Middle frontal gyrus (tissue), 1 donor: Measurements from ENCODE around the gene IWS1.

Source experiments
- DNase-seq: peaks from one replicate; pipeline ENCODE4 v3.0.0-alpha.2; 2015; ENCODE audit warnings: low spot score; ENCODE audit errors: extremely low spot score

IWS1 gene

DNA sequence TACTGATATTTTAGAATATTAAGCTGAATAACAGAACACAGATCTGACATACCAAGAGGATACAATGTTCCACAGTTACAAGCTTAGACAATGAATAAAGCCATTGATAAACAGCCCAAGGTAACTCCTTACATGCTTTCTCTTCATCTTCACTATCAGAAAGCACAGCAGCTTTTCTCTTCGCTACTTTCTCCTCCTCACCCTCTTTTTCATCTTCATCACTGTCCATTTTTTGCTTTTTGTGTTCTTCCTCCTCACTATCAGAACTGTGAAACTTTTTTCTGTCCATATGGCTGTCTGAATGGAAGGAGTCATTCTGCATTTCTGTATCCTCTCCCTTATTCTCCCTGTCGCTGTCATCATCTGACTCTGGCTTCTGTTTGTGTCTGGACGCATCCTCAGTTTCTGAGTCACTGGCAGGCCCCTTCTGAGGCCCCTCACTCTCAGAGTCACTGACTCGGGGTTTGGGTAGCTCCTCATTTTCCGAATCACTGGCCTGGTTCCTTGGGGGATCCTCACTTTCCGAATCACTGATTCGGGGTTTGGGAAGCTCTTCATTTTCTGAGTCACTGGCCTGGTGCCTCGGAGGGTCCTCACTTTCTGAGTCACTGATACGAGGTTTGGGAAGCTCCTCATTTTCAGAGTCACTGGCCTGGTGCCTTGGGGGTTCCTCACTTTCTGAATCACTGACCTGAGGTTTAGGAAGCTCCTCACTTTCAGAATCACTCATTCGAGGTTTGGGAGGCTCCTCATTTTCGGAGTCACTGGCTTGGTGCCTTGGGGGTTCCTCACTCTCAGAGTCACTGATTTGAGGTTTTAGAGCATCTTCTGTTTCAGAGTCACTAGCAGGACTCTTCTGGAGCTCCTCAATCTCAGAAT is 21.5 kb downstream of the IWS1 start:
- DNase-seq: no peak

DNA sequence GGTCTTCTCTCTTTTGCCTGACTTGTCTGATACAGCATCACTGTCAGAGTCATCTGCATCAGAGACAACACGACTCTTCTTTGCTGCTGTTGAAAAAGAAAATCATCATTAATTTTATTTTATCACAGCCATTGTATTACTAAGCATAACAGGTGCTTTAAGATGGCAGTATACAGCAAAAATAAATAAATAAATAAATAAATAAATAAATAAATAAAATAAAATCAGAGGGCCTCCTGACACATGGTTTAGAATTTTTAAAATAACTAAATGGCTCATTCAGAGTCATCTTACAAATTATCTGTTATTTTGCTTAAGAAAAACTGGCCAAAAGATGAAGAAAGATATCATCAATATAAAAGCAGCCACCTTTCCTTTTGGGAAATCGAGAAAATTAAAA is 22.8 kb downstream of the IWS1 start:
- DNase-seq: no peak

DNA sequence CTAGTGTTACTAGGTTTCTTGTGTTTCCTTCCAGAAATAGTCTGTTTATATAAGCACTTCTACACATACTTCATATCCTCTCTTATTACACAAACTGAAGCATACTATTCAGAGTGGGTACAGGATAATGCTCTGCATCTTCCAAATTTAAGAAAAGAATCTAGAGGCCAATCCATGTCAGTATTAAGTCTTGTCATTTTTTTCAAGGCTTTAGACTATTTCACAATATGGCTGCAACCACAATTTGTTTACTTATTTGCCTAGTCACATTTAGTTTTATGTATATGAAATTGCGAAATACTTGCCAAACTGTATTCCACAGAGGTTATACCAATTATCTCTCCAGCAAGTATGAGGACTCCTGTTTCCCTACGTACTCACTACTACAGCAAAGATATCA is 27.9 kb downstream of the IWS1 start:
- no peak for DNase-seq

DNA sequence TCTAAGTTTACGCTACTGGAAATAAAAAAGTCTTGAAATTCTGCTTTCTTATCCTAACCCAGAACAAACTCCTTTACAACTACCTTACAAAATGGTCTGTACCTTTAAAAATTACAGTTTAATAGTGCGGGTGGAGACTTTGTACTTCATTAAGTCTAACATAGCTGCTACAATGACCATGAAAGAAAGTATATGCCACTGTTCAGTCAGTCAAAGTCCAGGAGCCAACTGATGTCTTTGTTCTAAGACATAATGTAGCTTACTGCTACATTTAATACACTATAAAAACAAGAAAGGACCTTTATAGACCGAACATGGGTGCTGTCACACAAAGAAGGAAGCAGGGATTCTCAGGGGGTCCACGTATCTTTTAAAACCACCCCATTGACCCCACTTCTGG is 36.0 kb downstream of the IWS1 start:
- no peak for DNase-seq

DNA sequence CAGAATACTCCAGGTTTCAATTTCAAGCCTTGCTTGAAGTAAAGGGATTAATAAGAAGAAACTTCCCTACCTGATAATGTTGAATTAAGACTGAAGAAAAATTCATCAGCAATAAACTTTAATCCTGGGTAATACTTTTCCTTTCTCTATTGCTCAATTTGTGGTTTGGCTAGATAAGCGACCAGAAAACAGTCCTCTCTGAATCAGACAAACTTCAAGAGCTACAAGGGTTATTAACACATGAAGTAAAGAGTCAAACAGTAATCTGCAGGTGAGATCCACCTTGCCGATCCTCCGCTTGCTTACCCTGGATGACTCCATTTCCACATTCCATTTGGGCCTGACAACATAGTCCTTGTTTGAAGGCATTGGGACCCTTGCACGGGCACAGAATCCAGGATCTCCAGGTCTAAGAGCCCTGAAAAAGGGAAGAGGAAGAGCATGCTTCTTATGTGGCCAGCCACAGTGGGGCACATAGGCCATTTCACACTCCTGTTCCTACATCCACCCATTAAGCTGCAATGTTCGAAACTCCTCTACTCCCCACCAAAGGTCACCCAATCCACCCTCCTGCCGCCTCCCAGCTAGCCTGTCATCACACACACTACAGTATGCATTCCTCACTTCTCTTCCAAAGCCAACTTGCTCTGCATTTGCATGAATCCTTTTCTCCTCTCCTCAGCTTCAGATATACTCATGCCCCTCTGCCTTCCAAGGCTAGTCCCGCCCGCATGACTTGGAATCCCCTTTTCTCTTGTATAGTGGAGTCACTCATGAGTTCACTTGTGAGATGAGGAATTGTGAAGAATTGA is 39.8 kb downstream of the IWS1 start:
- DNase-seq: no peak

DNA sequence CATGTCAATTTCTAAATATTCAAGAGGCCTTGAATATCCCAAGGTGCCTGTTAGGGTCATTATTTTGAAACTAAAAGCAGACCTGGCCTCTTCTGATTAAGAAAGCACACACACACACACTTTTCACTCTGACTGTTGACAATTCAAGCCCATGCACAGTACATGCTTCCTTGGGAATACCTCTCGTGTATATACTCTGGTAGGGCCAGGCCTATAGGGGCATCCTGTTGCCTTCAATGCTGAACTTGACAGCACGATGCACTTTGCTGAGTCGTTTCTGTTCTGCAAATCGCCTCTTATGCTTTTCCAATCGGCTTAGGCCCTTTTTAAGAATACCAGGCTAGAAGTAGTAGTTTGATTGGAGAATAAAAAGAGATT is 40.6 kb downstream of the IWS1 start:
- DNase-seq: no peak

DNA sequence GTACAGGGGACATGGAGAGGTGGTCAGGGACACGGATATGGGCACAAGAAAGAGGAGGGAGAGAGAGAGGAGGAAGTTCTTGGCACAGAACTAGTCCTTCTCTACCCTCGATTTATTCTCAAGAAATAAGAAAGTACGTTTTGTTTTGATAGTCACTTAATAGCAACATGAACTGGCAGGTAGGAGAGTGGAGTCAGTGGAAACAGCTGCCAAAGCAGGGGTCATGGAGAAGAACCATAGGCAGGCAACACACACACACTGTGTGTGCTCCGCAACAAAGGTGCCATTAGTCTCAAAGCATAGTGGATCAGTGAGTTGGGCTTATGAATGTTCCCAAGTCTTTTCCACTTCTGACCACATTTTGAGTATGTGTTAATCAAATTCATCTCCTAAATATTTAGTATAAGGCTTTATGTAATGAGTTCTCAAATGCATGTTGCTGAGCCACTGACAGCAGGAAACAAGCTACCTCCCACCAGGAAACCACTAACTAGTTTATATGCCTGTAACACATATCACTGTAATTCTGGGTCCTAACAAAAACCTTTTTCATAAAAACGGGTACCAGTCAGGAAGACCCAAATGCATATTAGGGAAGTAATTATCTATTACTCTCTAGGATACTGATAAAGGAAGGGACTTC is 41.1 kb downstream of the IWS1 start:
- DNase-seq: no peak

- no peak for DNase-seq
Observed at GRCh38 chr2:127482031-127482430, 44.3 kb downstream of the IWS1 start.

DNA sequence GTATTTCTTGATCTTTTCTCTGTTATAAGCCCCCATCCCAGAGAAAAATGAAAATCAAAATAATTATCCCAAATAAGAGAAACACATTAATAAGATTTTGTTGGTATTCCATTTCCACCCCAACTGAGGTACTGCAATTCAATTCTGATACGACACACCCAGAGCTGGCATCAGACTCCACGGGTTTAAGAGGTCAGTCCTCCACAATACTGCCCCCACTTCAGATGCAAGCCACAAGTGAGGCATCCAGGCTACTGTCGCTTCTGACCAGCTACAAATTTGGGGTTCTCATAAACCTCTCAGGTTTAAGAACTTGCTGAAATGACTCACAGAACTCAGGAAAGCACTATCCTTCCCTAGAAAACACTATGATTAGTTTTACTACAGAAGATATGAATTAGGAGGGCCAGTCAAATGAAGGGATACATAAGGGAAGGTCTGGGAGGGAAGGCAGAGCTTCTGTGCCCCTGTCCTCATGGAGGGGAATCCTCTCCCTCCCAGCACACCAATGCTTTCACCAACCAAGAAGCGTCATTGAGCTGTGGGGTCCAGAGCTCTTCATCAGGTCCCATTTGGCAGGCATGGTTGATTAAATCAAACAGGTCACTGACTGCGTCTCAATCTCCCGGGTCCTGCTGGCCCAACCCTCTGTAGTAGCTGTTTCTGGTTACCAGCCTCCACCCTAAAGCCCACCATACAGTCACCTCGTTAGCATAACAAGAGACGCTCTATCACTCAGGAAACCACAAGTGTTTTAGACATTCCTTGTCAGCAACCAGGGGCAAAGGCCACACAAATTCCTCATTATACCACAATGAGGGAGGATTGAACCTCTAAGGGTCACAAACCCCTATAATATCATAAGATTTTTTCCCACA is 46.2 kb downstream of the IWS1 start:
- no peak for DNase-seq

- DNase-seq: peak; percentile 50
Observed at GRCh38 chr2:127479219-127479825, 47.0 kb downstream of the IWS1 start.

- DNase-seq: no peak
Observed at GRCh38 chr2:127475788-127476187, 50.5 kb downstream of the IWS1 start.

GRCh38 chr2:127472268-127472667 is 54.0 kb downstream of the IWS1 start:
- no peak for DNase-seq

GRCh38 chr2:127471286-127471988 is 54.9 kb downstream of the IWS1 start:
- no peak for DNase-seq

GRCh38 chr2:127469974-127470373 is 56.3 kb downstream of the IWS1 start:
- DNase-seq: no peak

DNA sequence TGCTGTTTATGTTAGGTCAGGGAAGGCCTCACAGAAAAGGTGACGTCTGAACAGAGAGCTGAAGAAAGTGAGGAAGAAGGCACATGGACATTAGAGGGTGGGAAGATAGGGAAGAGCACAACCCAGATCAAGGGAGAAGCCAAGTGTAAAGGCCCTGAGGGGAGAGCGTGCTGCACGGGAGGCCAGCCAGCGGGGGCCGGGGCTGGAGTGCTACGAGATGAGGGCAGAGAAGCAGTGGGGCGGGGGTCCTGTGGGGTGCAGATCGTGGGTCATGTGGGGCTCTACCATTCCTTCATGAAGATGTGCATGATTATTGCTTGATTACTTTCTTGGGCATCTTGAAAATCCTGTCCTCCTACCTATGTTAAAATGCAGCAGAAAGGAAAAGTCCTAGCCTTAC is 57.2 kb downstream of the IWS1 start:
- DNase-seq: no peak

GRCh38 chr2:127465258-127465657 is 61.0 kb downstream of the IWS1 start:
- no peak for DNase-seq

DNA sequence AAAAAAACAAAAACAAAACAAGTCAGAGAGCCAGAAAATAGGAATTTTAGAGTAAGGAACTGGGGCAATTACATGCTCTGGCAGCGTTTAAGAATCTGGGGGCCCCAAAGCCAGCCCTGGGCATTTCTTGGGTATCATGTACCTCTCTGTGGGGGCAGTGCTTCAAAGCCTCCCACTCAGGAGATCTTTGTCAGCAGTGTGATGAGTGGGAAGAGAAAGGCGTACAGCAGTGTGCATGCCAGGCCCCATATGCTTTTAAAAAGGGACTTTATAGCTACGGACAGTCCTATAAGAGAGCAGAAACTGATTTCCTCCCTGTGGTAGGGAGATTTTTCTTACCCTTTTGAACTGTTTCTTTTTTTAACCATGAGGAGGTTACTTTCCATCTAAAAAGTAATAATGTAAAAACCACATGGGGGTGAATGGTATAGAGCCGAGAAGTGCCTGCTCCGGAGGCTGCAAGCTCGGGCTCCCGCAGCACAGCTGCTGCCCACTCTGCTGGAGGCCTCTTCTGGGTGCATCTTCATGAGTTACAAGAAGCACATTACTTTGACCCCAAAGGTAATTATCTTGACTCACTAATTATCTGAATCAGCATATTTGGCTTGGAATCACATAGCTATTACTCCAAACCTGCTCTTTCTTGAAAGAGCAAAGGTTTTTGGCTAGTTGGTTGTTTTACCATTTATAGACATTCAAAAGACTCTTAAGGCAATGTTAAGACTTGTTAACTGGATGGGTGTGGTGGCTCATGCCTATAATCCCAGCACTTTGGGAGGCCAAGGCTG is 61.6 kb downstream of the IWS1 start:
- DNase-seq: no peak

- no peak for DNase-seq
Observed at GRCh38 chr2:127463155-127463991, 62.9 kb downstream of the IWS1 start.
